AG08396 (cell line): ENCODE results near the gene IP6K1.
"Not testable (repeated sequence)": the region's sequence is repeated elsewhere in the genome, so short reads cannot be mapped to it uniquely, and the experiment has no call there.

Source experiments
- DNase-seq: peaks from one replicate; pipeline ENCODE4 v3.0.0; 2012; ENCODE audit warnings: low spot score, mixed read lengths

The IP6K1 gene

GRCh38 chr3:49763981-49764380 is 22.4 kb downstream of the IP6K1 start:
- no peak for DNase-seq

- no peak for DNase-seq
These were observed 24.7 kb downstream of the IP6K1 start for GRCh38 chr3:49761661-49762060.

- no peak for DNase-seq
These were observed 27.1 kb downstream of the IP6K1 start for GRCh38 chr3:49759226-49759625.

GRCh38 chr3:49757197-49757596 is 29.1 kb downstream of the IP6K1 start:
- DNase-seq: no peak

GRCh38 chr3:49756036-49756435 is 30.3 kb downstream of the IP6K1 start:
- DNase-seq: no peak

- DNase-seq: no peak
These were observed 31.8 kb downstream of the IP6K1 start for GRCh38 chr3:49754536-49754935.

- DNase-seq: no peak
These were observed 34.8 kb downstream of the IP6K1 start for GRCh38 chr3:49751501-49751900.

GRCh38 chr3:49750056-49750455 is 36.3 kb downstream of the IP6K1 start:
- DNase-seq: no peak

GRCh38 chr3:49748874-49749273 is 37.5 kb downstream of the IP6K1 start:
- DNase-seq: not testable (repeated sequence)

- peak; percentile 17 for DNase-seq
These were observed 38.4 kb downstream of the IP6K1 start for GRCh38 chr3:49747792-49748480.

- no peak for DNase-seq
These were observed 40.4 kb downstream of the IP6K1 start for GRCh38 chr3:49745986-49746385.

- no peak for DNase-seq
These were observed 45.9 kb downstream of the IP6K1 start for GRCh38 chr3:49740427-49740826.

GRCh38 chr3:49738067-49738713 is 48.2 kb downstream of the IP6K1 start:
- DNase-seq: no peak

- DNase-seq: no peak
These were observed 51.6 kb downstream of the IP6K1 start for GRCh38 chr3:49734752-49735151.

- no peak for DNase-seq
These were observed 52.8 kb downstream of the IP6K1 start for GRCh38 chr3:49733551-49733950.

- DNase-seq: no peak
These were observed 53.7 kb downstream of the IP6K1 start for GRCh38 chr3:49732597-49732996.

GRCh38 chr3:49729966-49730609 is 56.3 kb downstream of the IP6K1 start:
- no peak for DNase-seq

GRCh38 chr3:49727924-49728361 is 58.4 kb downstream of the IP6K1 start:
- no peak for DNase-seq

- no peak for DNase-seq
These were observed 59.0 kb downstream of the IP6K1 start for GRCh38 chr3:49727154-49727923.

- DNase-seq: no peak
These were observed 60.2 kb downstream of the IP6K1 start for GRCh38 chr3:49725906-49726681.

- no peak for DNase-seq
These were observed 61.8 kb downstream of the IP6K1 start for GRCh38 chr3:49724586-49724985.
